Measurements from ENCODE around the gene RSPO4. TPM values are rescaled to one million over a fixed set of nuclear protein-coding genes. Genes with fewer than 3 reads are reported as not detected.

The RSPO4 gene
- total RNA-seq, 1 donor from 2014 or later, result 0.95 TPM

GRCh38 chr20:1005452-1006027 is 3.4 kb upstream of the RSPO4 start:
- Mint-ChIP-seq H3K4me1 (ENCODE audit: unreplicated experiment) (peaks cover 10% of the 10 kb centered on the region), H3K4me3 (ENCODE audit: unreplicated experiment) (no peak overlapping the region), H3K27ac (ENCODE audit: unreplicated experiment) (no peak overlapping the region), H3K9me3 (ENCODE audit: unreplicated experiment) (no peaks in the 10 kb centered on the region), H3K27me3 (ENCODE audit: unreplicated experiment) (peaks cover 12% of the 10 kb centered on the region), H3K36me3 (ENCODE audit: low read depth, unreplicated experiment) (no peaks in the 10 kb centered on the region)
- no peak for TF ChIP-seq CTCF (IDR thresholded peaks at IDR 0.05; ENCODE audit: unreplicated experiment)
- peak; percentile 49 for DNase-seq (ENCODE audit: low spot score)

- H3K27me3 Mint-ChIP-seq (ENCODE audit: unreplicated experiment), result peaks cover 12% of the 10 kb centered on the region
- H3K36me3 Mint-ChIP-seq (ENCODE audit: low read depth, unreplicated experiment), result no peaks in the 10 kb centered on the region
- no peak for DNase-seq (ENCODE audit: low spot score)
These were observed 2.0 kb upstream of the RSPO4 start for GRCh38 chr20:1003920-1004697.

GRCh38 chr20:1002682-1003561 is 811 bp upstream of the RSPO4 start:
- Mint-ChIP-seq H3K4me3 (ENCODE audit: unreplicated experiment) (peak overlapping the region; percentile 89), H3K9me3 (ENCODE audit: unreplicated experiment) (no peaks in the 10 kb centered on the region), H3K27me3 (ENCODE audit: unreplicated experiment) (peaks cover 12% of the 10 kb centered on the region)

More at GRCh38 chr20:1003920-1004697, 2.0 kb upstream of the RSPO4 start:
- H3K9me3 Mint-ChIP-seq (ENCODE audit: unreplicated experiment), result no peaks in the 10 kb centered on the region
- no peak overlapping the region for H3K27ac Mint-ChIP-seq (ENCODE audit: unreplicated experiment)
- H3K4me3 Mint-ChIP-seq (ENCODE audit: unreplicated experiment), result peak overlapping the region; percentile 35
- TF ChIP-seq CTCF (IDR thresholded peaks at IDR 0.05; ENCODE audit: unreplicated experiment), result no peak
- peaks cover 10% of the 10 kb centered on the region for H3K4me1 Mint-ChIP-seq (ENCODE audit: unreplicated experiment)

GRCh38 chr20:1001116-1001515 is 995 bp downstream of the RSPO4 start:
- peaks cover 10% of the 10 kb centered on the region for H3K4me1 Mint-ChIP-seq (ENCODE audit: unreplicated experiment)
- H3K27me3 Mint-ChIP-seq (ENCODE audit: unreplicated experiment), result peaks cover 12% of the 10 kb centered on the region
- no peaks in the 10 kb centered on the region for H3K9me3 Mint-ChIP-seq (ENCODE audit: unreplicated experiment)
- no peak for TF ChIP-seq CTCF (IDR thresholded peaks at IDR 0.05; ENCODE audit: unreplicated experiment)
- no peaks in the 10 kb centered on the region for H3K36me3 Mint-ChIP-seq (ENCODE audit: low read depth, unreplicated experiment)
- H3K4me3 Mint-ChIP-seq (ENCODE audit: unreplicated experiment), result no peak overlapping the region
- H3K27ac Mint-ChIP-seq (ENCODE audit: unreplicated experiment), result no peak overlapping the region
- DNase-seq (ENCODE audit: low spot score), result no peak

More at GRCh38 chr20:1002682-1003561, 811 bp upstream of the RSPO4 start:
- H3K36me3 Mint-ChIP-seq (ENCODE audit: low read depth, unreplicated experiment), result no peaks in the 10 kb centered on the region
- DNase-seq (ENCODE audit: low spot score), result peak; percentile 18
- no peak overlapping the region for H3K27ac Mint-ChIP-seq (ENCODE audit: unreplicated experiment)
- no peak for TF ChIP-seq CTCF (IDR thresholded peaks at IDR 0.05; ENCODE audit: unreplicated experiment)
- peaks cover 10% of the 10 kb centered on the region for H3K4me1 Mint-ChIP-seq (ENCODE audit: unreplicated experiment)
